GM19395 (cell line): ENCODE data around the gene PANX2.
A peak's percentile ranks its signal among the peaks of the same experiment; 100 is the strongest.

Source experiments
- ATAC-seq: cut with Tn5 transposase; IDR thresholded peaks from one replicate; pipeline ENCODE4 v1.9.1; 2021; ENCODE audit warnings: mild to moderate bottlenecking, moderate library complexity; ENCODE audit not compliant: unreplicated experiment

Gene PANX2

GRCh38 chr22:50183141-50183971 is 12.8 kb downstream of the PANX2 start:
- ATAC-seq, result no peak

- no peak for ATAC-seq
These were observed 13.7 kb downstream of the PANX2 start for GRCh38 chr22:50184004-50184901.

DNA sequence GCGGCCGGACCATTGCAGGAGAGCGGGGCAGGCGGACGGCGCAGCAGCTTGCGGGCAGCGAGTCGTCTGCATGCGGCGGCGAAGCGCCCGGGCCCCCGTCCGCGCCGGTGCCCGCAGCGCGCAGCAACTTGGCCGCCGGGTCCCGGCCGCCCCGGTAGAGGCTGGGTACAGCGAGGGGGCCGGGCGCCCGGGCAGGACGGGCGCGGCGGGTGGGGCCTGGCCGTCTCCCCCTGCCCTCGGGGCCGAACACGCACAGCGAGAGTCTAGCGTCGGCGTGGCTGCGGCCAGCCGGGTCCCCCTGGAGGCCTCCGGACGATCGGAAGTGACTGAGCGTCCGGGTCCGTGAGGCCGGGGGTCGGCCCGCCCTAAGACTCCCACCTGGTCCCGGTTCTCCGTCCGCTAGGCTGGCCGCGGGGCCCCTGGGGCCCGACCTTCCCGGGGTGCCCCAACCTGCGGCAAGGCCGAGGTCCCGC is 14.4 kb downstream of the PANX2 start:
- no peak for ATAC-seq

DNA sequence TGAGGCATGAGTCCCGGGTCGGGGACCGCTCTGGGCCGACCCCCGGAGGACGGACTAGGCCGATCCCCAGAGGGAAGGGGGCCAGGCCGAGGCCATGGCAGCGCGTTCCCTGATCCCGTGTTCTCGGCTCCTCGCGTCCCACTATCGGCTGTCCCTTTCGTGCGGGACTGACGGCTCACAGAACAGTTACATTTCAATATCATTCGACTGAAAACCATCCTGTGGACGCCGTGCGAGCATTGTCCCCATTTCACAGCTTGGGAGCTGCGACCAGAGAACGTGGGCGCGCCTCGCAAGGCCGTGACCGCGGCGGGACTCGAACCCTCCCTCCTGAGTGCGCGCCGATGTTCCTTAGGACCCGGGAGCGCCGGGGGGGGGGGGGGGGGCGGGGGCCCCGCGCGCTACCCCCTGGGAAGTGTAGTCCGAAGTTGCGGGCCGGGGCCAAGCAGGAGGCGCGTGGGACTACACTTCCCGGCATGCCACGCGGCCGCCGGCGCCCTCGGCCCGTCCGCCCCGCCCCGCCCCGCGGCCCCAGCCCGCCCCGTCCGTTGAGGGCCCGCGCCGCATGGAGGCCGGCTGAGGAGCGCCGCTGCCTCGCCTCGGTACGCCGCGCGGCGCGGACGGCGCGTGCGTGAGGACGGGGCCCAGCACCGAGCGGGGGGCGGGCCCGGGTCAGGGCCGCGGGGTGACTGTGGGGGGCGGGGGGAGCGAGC is 15.0 kb downstream of the PANX2 start, which contains the start of gene TRABD:
Gene TRABD, plus strand, starts transcription at position 539 of the 713 bp plus-strand sequence. CDS start 7,148 bp downstream, outside the sequence.
- peak; percentile 41 for ATAC-seq

GRCh38 chr22:50186181-50186714 is 15.7 kb downstream of the PANX2 start:
- ATAC-seq, result no peak

GRCh38 chr22:50186761-50187523 is 16.4 kb downstream of the PANX2 start:
- no peak for ATAC-seq

DNA sequence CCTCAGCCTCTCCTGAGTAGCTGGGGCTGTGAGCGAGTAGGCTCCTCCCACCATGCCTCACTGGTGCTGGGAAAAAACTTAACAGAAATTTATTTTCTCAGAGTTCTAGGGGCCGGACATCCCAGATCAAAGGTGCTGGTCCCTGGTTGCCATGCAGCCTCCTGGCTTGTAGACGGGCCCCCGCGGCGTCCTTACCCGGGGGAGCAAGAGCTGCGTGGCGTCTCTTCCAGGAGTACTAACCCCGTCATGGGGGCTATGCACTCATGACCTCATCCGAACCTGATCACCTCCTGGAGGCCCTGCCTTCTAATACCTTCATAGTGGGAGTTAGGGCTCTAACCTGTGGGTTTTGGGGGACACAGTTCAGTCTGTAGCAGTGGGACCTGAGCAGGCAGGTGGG is 17.8 kb downstream of the PANX2 start:
- no peak for ATAC-seq

DNA sequence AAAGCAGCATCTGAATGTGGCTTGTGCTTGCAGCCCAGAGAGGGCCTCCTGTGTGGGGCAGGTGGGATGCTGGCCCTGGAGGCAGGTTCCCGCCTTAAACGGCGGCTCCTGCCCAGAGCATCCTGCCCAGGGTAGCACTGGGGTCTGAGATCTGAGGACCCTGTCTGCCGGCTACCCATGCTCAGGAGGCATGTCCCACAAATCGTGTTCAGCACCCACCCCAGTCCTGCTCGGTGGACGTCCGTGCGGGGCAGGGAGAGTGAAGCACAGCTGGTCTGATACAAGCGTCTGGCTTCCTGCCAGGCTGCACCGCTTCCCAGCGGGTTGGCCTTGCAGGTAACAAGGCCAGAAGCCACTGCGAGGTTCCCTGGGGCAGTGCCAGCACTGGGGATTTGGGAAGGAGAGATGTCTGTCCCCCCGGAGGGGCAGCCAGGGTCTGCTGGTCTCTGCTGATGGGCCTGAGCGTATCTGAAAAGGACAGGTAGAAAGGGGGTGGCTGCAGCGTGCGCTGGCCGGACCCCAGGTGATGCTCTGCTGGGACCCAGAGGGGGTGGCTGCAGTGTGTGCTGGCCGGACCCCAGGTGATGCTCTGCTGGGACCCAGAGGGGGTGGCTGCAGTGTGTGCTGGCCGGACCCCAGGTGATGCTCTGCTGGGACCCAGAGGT is 18.8 kb downstream of the PANX2 start:
- ATAC-seq, result no peak

GRCh38 chr22:50189849-50190181 is 19.3 kb downstream of the PANX2 start:
- ATAC-seq, result no peak

GRCh38 chr22:50190182-50190940 is 19.8 kb downstream of the PANX2 start:
- ATAC-seq, result peak; percentile 47

GRCh38 chr22:50190941-50191741 is 20.6 kb downstream of the PANX2 start:
- ATAC-seq, result peak; percentile 48

DNA sequence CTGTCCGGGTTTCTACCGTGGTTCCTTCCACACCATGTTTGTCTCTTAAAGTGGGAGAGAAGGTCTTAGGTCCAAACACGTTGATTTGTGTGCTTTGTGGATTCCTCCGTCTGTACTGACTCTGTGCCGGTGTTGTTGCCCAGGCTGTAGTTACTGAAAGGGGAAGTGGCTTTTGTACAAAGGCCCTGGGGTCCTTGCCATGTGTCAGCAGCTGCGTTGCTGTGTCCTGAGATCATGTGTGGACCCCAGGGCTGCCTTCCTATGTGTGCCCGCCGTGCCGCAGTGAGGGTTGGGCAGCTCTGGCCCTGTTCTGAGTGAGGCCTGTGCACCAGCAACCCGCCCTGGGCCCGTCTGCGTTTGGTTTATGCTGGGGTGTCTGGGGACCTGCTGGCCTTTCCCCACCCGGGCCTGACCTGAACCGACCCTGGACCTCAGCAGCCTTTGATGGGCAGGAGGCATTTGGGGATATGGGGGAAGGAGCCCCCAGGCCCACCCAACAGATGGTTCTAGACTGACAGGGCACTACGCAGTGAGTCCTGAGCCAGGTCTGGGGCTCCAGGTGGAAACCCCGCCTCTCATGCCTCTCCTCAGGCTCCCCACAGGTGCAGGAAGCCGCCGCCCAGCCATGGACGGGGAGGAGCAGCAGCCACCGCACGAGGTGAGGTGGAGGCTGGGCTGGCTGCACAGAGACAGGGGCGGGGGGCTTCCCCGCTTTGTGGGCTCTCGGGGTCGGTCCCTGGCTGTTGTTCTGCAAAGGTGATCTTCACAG is 22.1 kb downstream of the PANX2 start:
- no peak for ATAC-seq

DNA sequence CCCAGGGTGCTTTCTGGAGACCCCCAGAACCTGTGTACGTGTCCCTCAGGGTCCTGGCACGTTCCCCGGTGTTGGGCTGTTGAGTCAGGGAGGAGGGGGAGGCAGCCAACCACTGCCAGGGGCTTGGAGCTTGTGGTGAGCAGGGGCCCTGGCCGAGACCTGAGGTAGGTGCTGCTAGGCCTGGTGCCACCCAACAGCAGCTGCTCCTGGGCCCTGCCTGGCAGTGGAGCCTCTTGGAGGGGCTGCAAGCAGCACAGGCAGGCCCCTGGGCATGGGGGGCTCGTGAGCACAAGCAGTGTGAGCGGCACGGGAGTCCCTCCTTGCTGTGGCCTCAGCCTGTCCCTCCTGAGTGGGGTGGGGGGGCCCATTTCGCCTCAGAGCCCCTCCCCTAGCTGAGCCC is 23.1 kb downstream of the PANX2 start:
- no peak for ATAC-seq

- no peak for ATAC-seq
These were observed 23.7 kb downstream of the PANX2 start for GRCh38 chr22:50194037-50194805.

DNA sequence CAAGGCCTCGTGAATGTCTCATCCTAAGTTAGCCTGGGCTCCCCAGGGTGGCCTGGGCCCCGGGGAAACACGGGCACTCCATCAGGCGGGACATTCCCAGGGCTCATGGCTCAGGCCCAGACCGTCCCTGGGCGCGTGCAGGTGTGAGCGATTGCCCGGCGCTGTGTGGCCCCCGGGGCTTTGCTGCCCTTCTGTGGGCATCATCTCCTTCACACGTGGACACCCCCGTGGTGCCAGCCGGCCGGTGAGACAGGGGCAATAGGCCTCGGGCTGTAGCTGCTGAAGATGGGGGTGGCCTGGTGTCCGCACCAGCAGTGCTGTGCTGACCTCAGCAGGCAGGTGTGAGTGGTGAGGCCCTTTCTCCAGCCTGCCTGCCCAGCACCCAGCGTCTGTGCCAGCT is 25.7 kb downstream of the PANX2 start:
- ATAC-seq, result no peak

DNA sequence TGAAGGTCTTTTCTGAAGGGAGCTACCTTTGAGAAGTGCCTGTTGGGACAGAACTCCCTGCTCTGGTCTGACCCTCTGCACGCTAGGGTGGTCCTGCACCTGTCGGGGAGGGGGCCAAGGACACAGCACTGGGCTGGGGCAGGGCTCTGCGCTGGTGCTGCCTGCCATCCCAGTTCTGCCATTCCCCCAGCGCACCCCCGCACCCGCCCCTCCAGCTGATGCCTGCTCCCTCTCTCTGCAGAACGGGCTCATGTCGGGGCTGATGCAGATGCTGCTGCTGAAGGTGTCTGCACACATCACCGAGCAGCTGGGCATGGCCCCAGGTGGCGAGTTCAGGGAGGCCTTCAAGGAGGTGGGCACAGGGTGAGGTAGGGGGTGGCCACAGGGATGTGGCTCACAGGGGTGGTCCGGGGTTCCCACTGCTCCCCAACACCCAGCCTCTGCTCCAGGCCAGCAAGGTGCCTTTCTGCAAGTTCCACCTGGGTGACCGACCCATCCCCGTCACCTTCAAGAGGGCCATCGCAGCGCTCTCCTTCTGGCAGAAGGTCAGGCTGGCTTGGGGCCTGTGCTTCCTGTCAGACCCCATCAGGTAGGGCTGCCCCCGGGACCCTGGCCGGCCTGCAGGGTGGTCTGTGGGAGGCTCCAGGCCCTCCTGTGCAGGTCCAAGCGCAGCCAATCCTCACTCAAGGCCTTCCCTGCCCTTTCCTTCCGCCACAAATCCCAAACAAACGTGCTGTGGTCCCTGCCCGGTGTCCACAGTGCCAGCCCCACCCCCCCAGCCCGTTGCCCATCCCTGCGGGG is 26.7 kb downstream of the PANX2 start:
- ATAC-seq, result no peak
